ENCODE measurements around the gene NDUFA6.

DNA sequence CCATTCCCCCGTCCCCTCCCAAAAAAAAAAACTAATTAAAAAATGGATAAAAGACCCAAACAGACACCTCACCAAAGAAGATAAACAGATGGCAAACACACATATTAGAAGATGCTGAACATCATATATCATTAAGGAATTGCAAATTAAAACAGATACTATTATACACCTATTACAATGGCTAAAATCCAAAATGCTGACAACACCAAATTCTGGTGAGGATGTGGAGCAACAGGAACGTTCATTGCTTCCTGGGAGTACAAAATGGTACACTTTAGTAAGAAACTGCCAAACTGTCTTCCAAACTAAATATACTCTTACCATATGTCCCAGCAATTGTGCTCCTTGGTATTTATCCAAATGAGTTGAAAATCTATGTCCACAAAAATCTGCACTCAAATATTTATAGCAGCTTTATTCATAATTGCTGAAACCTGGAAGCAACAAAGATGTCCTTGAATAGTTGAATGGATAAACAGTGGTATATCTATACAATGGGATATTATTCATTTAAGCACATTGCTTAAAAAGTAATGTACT, 39.9 kb downstream of the NDUFA6 start:
- TF ChIP-seq, protein P1, sequence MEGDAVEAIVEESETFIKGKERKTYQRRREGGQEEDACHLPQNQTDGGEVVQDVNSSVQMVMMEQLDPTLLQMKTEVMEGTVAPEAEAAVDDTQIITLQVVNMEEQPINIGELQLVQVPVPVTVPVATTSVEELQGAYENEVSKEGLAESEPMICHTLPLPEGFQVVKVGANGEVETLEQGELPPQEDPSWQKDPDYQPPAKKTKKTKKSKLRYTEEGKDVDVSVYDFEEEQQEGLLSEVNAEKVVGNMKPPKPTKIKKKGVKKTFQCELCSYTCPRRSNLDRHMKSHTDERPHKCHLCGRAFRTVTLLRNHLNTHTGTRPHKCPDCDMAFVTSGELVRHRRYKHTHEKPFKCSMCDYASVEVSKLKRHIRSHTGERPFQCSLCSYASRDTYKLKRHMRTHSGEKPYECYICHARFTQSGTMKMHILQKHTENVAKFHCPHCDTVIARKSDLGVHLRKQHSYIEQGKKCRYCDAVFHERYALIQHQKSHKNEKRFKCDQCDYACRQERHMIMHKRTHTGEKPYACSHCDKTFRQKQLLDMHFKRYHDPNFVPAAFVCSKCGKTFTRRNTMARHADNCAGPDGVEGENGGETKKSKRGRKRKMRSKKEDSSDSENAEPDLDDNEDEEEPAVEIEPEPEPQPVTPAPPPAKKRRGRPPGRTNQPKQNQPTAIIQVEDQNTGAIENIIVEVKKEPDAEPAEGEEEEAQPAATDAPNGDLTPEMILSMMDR (IDR thresholded peaks at IDR 0.05 in 8 of 11, conservative IDR thresholded peaks at IDR 0.05 in 3 of 11), result no peak
- no peak for TF ChIP-seq POLR2A (IDR thresholded peaks at IDR 0.05)

All from spleen (tissue), 7 donors.